ENCODE results near the gene BRWD1.

Gene BRWD1

GRCh38 chr21:39344848-39345247 lies 31.4 kb upstream of the BRWD1 start:
- no peak overlapping the region for H3K4me3 Mint-ChIP-seq
- no peak overlapping the region for H3K27ac Mint-ChIP-seq
- H3K9me3 Mint-ChIP-seq: no peaks in the 10 kb centered on the region
- peaks cover 59% of the 10 kb centered on the region for H3K36me3 Mint-ChIP-seq
- H3K4me1 Mint-ChIP-seq: peaks cover 39% of the 10 kb centered on the region
- CTCF ChIA-PET: interaction anchor here (1.4 to 4.1 kb wide), 2 partner anchors 29 to 42 kb away, joined by 3 to 13 read pairs; no protein-coding TSS in a partner anchor
- DNase-seq: no peak
- no peaks in the 10 kb centered on the region for H3K27me3 Mint-ChIP-seq

- no peaks in the 10 kb centered on the region for H3K27me3 Mint-ChIP-seq
- H3K4me3 Mint-ChIP-seq: no peak overlapping the region
- no peak overlapping the region for H3K27ac Mint-ChIP-seq
- H3K36me3 Mint-ChIP-seq: peaks cover 48% of the 10 kb centered on the region
- no peaks in the 10 kb centered on the region for H3K9me3 Mint-ChIP-seq
- CTCF ChIA-PET: no interaction called here
- DNase-seq: no peak
- H3K4me1 Mint-ChIP-seq: peaks cover 25% of the 10 kb centered on the region
Observed at GRCh38 chr21:39341249-39341923, 28.0 kb upstream of the BRWD1 start.

- Mint-ChIP-seq H3K4me3 (no peak overlapping the region), H3K36me3 (peaks cover 41% of the 10 kb centered on the region), H3K27me3 (peaks cover under 1% of the 10 kb centered on the region), H3K4me1 (peaks cover 18% of the 10 kb centered on the region), H3K9me3 (no peaks in the 10 kb centered on the region), H3K27ac (no peak overlapping the region)
- CTCF ChIA-PET: no interaction called here
- DNase-seq: no peak
Observed at GRCh38 chr21:39340687-39341086, 27.3 kb upstream of the BRWD1 start.

GRCh38 chr21:39339231-39339630 lies 25.8 kb upstream of the BRWD1 start:
- Mint-ChIP-seq H3K36me3 (peaks cover 31% of the 10 kb centered on the region), H3K4me3 (no peak overlapping the region), H3K27ac (no peak overlapping the region), H3K4me1 (peaks cover 6% of the 10 kb centered on the region), H3K9me3 (no peaks in the 10 kb centered on the region), H3K27me3 (peaks cover 3% of the 10 kb centered on the region)
- DNase-seq: no peak
- CTCF ChIA-PET: interaction anchor here (0.6 to 1.0 kb wide), 2 partner anchors 8 to 57 kb away, joined by 3 to 6 read pairs; no protein-coding TSS in a partner anchor

GRCh38 chr21:39336457-39337008 lies 23.1 kb upstream of the BRWD1 start:
- Mint-ChIP-seq H3K4me1 (no peaks in the 10 kb centered on the region), H3K27me3 (peaks cover 14% of the 10 kb centered on the region), H3K36me3 (peaks cover 7% of the 10 kb centered on the region), H3K27ac (no peak overlapping the region), H3K4me3 (no peak overlapping the region), H3K9me3 (no peaks in the 10 kb centered on the region)
- CTCF ChIA-PET: no interaction called here
- DNase-seq: no peak

GRCh38 chr21:39334611-39335010 lies 21.2 kb upstream of the BRWD1 start:
- CTCF ChIA-PET: no interaction called here
- no peak overlapping the region for H3K27ac Mint-ChIP-seq
- no peaks in the 10 kb centered on the region for H3K9me3 Mint-ChIP-seq
- H3K4me3 Mint-ChIP-seq: no peak overlapping the region
- H3K27me3 Mint-ChIP-seq: peaks cover 16% of the 10 kb centered on the region
- H3K4me1 Mint-ChIP-seq: no peaks in the 10 kb centered on the region
- H3K36me3 Mint-ChIP-seq: no peaks in the 10 kb centered on the region
- no peak for DNase-seq

GRCh38 chr21:39332175-39332574 lies 18.7 kb upstream of the BRWD1 start:
- Mint-ChIP-seq H3K4me1 (no peaks in the 10 kb centered on the region), H3K36me3 (no peaks in the 10 kb centered on the region), H3K27me3 (peaks cover 17% of the 10 kb centered on the region), H3K27ac (no peak overlapping the region), H3K9me3 (no peaks in the 10 kb centered on the region), H3K4me3 (no peak overlapping the region)
- DNase-seq: no peak
- CTCF ChIA-PET: no interaction called here

GRCh38 chr21:39330001-39330400 lies 16.6 kb upstream of the BRWD1 start:
- Mint-ChIP-seq H3K36me3 (no peaks in the 10 kb centered on the region), H3K9me3 (no peaks in the 10 kb centered on the region), H3K27me3 (peaks cover 25% of the 10 kb centered on the region), H3K4me3 (no peak overlapping the region), H3K4me1 (no peaks in the 10 kb centered on the region), H3K27ac (no peak overlapping the region)
- CTCF ChIA-PET: no interaction called here
- DNase-seq: no peak

- H3K27me3 Mint-ChIP-seq: peaks cover 34% of the 10 kb centered on the region
- H3K4me1 Mint-ChIP-seq: no peaks in the 10 kb centered on the region
- H3K4me3 Mint-ChIP-seq: no peak overlapping the region
Observed at GRCh38 chr21:39327727-39328126, 14.3 kb upstream of the BRWD1 start.

GRCh38 chr21:39326607-39327307 lies 13.3 kb upstream of the BRWD1 start:
- Mint-ChIP-seq H3K27me3 (peaks cover 33% of the 10 kb centered on the region), H3K36me3 (no peaks in the 10 kb centered on the region), H3K4me3 (no peak overlapping the region), H3K4me1 (no peaks in the 10 kb centered on the region), H3K27ac (no peak overlapping the region), H3K9me3 (no peaks in the 10 kb centered on the region)
- no peak for DNase-seq
- CTCF ChIA-PET: no interaction called here

More at GRCh38 chr21:39327727-39328126, 14.3 kb upstream of the BRWD1 start:
- CTCF ChIA-PET: interaction anchor here (1.0 kb wide), 1 partner anchor 52 kb away, joined by 3 read pairs; a partner anchor contains a TSS
- Mint-ChIP-seq H3K9me3 (no peaks in the 10 kb centered on the region), H3K36me3 (no peaks in the 10 kb centered on the region), H3K27ac (no peak overlapping the region)
- DNase-seq: no peak

GRCh38 chr21:39325458-39325857 lies 12.0 kb upstream of the BRWD1 start:
- Mint-ChIP-seq H3K27me3 (peaks cover 34% of the 10 kb centered on the region), H3K9me3 (no peaks in the 10 kb centered on the region), H3K4me1 (no peaks in the 10 kb centered on the region), H3K4me3 (no peak overlapping the region), H3K36me3 (no peaks in the 10 kb centered on the region), H3K27ac (no peak overlapping the region)
- CTCF ChIA-PET: no interaction called here
- DNase-seq: no peak

- DNase-seq: no peak
- Mint-ChIP-seq H3K27ac (no peak overlapping the region), H3K27me3 (peaks cover 30% of the 10 kb centered on the region), H3K4me3 (no peak overlapping the region), H3K4me1 (no peaks in the 10 kb centered on the region), H3K36me3 (no peaks in the 10 kb centered on the region), H3K9me3 (no peaks in the 10 kb centered on the region)
- CTCF ChIA-PET: no interaction called here
Observed at GRCh38 chr21:39321424-39321823, 8.0 kb upstream of the BRWD1 start.

GRCh38 chr21:39319814-39320332 lies 6.4 kb upstream of the BRWD1 start:
- Mint-ChIP-seq H3K4me1 (peaks cover 8% of the 10 kb centered on the region), H3K27ac (no peak overlapping the region), H3K27me3 (peaks cover 26% of the 10 kb centered on the region), H3K4me3 (no peak overlapping the region), H3K36me3 (no peaks in the 10 kb centered on the region), H3K9me3 (no peaks in the 10 kb centered on the region)
- CTCF ChIA-PET: no interaction called here
- no peak for DNase-seq

GRCh38 chr21:39319251-39319756 lies 5.9 kb upstream of the BRWD1 start:
- CTCF ChIA-PET: no interaction called here
- H3K27ac Mint-ChIP-seq: no peak overlapping the region
- H3K4me1 Mint-ChIP-seq: peaks cover 12% of the 10 kb centered on the region
- peaks cover 27% of the 10 kb centered on the region for H3K27me3 Mint-ChIP-seq
- H3K9me3 Mint-ChIP-seq: no peaks in the 10 kb centered on the region
- DNase-seq: no peak
- H3K4me3 Mint-ChIP-seq: no peak overlapping the region
- no peaks in the 10 kb centered on the region for H3K36me3 Mint-ChIP-seq
